ENCODE results near the gene E2F1.

E2F1 gene, protein sequence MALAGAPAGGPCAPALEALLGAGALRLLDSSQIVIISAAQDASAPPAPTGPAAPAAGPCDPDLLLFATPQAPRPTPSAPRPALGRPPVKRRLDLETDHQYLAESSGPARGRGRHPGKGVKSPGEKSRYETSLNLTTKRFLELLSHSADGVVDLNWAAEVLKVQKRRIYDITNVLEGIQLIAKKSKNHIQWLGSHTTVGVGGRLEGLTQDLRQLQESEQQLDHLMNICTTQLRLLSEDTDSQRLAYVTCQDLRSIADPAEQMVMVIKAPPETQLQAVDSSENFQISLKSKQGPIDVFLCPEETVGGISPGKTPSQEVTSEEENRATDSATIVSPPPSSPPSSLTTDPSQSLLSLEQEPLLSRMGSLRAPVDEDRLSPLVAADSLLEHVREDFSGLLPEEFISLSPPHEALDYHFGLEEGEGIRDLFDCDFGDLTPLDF

DNA sequence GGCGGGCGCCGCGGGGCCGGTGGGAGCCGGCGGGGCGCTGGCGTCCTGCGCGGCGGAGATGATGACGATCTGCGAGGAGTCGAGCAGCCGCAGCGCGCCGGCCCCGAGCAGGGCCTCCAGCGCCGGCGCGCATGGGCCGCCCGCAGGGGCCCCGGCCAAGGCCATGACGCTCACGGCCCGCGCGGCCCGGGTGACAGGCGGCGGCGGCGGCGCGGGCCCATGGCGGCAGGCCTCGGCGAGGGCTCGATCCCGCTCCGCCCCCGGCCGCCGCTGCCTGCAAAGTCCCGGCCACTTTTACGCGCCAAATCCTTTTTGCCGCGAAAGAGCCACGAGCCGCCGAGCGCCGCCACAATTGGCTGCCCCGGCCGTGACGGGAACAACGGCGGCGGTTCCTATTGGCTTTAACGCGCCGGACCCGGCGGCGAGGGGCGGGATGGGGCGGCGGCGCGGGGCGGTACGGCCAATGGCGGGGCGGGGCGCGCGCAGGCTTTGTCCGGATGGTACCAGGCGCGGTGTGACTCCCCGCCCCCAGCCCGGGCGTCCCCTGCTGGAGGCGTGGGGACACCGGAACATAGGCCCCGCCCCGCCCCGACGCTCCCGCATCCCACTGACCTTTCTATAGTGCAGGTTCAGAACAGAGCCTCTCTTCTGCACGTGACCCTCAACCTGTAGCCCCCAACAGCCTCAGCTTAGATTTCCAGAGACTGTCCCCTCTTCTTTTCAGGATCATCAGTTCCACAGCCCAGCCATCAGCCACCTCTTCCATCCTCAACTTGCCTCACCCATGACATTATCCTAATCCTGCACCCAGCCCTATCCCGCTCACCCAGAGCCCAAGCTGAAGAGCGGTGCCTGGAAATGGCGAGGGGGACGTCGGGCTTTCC, at the start of gene E2F1:
Gene E2F1 (minus strand): TSS at position 286 of the 884 bp plus-strand sequence. CDS start 121 bp downstream, at position 165.
- DNase-seq (ENCODE audit: low read depth): peak; percentile 98

DNA sequence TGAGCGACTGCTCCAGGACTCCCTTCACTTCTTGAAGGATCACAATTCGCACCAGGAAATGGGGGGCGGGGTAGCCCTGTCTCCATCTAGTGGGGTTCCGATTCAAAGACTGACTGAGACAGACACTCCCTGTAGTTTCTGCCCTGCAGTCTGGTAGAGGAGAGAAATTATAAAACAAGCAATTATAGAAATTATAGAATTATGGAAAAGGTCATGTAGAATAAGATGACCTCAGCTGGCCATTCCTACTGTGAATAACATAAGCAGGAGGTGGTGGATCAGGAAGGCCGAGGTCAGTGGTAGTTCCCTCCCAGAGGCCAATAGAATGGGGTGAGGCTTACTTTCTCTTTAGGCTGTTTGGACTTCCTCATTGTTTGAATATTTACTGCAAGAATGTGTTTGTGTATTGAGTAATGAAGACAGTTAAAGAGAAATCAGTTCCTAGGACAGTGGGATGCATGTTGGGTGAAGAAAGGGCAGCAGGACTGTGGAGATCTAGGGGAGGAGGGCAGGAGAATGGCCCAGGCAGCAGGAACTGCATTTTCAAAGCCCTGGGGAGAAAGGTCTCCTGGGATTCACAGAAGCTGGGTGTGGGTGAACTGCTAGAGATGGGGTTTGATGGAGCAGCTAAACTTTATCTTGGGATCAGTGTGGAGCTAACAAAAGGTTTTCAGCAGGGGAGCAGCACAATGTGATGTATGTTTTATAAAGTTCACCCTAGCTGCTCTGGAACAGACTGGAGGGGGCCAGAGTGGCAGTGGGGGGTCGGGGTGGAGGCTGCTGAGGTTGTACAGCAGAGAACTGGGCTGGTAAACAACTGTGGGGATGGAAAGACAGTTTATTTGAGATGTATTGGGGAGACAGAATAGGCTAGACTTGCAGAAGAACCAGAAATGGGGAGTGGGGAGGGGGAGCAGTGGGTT, 47.7 kb upstream of the E2F1 start:
- peak; percentile 79 for DNase-seq (ENCODE audit: low read depth)

DNA sequence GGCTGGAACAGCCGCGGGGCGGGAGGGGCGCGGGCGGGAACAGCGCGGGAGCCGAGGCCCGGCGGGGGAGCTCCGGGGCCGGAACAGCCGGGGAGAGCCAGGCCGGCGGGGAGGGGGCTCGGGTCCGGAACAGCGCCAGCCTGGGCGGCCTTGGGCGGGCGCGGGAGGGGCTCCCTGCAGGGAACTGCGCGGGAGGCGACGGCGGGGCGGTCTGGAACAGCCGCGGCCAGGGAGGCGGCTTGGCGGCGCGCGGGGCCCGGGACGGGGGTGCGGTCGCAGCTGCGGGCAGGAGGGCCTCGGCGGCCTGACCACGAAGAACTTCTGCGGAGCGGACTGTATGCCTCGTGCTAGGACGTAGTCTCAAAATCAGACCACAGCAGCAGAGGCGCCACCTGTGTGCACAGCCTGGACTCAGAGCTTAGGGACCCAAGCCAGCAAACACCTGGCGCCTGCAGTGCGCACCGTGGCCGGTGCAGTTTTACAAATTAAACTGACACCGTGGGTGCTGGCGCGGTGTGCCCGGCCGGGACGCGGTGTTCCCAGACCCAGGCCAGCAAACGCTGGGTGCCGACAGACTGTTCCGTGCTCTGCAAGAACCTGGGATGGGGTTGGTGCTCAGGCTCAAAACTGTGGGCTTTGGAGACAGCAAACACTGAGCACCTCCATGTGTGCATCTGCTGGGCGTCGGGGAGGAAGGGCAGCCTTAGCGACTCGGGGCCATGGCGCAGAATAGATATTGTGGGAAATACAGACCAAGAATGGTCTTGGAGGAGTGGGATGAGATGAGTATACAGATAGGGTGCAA, 46.2 kb upstream of the E2F1 start:
- DNase-seq (ENCODE audit: low read depth): peak; percentile 86

DNA sequence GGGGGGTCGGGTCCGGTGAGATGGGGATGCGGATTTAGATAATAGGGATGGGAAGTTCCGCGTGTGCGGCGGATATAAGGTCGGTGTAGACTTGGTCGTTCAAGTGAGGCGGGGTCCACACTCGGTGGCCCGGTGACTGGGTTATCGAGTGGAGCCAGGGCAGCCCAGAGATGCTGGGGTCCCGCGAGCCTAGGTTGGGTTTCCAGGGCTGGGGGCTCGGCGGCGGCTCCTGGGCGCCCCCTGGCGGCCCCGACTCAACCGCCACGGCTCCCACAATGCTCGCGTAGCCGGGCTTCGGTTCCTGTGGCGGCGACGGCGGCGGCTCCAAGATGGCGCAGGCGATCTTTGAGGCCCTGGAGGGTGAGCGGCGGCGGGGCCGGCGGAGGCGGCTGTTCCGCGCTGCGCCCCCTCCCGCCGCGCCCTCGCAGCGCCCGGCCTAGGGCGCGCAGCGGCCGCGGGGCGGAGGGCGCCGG, 45.5 kb upstream of the E2F1 start, which contains the start of gene ZNF341:
Gene ZNF341 (plus strand): TSS at position 304 of the 473 bp plus-strand sequence. CDS start 26 bp downstream, at position 330.
- DNase-seq (ENCODE audit: low read depth): peak; percentile 92

DNA sequence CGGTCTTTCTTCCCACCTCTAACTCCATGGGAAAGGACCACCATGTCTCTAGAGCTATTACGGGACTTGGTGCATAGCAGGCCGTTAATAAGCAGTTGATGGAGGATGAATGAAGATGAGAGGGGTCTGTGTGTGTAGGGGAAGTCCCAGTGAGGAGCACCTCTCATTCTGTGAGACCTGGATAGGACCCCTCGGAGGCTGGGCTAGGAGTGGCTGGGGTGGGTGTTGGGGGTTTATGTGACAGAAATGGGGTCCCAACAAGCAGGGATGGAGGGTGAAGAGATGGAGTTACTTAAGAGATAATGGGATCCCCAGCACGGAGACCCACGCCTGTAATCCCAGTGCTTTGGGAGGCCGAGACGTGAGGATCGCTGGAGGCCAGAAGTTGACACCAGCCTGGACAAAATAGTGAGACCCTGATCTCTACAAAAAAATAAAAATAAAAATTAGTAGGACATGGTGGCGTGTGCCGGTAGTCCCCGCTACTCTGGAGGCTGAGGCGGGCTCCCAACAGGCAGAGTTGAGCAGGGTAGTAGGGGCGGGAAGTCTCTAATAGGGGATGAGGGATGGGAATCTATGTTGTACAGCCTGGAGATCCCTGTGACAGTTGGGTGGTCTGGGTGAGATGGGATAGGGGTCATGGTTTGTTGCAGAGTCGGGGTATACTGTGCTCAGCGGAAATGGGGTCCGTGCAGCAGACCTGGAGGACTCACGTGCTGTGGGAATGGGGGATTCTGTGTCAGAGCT, 44.9 kb upstream of the E2F1 start:
- DNase-seq (ENCODE audit: low read depth): no peak

DNA sequence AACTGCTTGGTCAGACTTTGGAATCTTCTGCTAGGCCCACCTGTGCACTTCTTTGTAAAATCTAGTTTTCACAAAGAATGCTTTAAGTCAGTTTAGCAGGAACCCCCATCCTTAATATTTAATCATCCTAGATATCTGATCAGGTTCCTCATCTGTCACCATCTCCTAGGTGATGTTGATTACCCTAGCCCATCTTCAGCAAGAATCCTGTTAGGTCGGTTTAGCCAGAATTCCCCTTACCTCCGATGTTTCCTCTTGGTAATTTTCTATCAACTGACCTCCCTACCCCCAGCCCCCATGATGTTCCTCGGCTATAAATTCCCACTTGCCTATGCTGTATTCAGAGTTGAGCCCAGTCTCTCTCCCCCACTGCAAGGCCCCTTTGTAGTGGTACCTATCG, 42.9 kb upstream of the E2F1 start:
- no peak for DNase-seq (ENCODE audit: low read depth)

DNA sequence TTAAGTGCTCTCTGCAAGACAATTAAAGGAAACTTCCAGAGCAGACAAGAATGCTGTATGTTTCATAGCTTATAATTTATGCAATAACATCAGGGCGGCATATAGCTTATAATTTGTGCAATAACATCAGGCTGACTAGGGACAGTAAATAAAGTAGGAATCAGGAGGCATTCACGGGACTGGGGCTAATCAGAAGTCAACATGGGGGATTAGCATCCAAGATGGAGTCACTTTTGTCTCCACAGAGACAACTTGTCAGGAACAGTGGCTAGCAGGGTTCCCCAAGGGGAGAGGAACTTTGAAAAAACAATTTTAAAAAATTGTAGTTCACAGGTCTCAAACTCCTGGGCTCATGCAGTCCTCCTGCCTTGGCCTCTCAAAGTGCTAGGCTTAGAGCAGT, 42.3 kb upstream of the E2F1 start:
- no peak for DNase-seq (ENCODE audit: low read depth)

DNA sequence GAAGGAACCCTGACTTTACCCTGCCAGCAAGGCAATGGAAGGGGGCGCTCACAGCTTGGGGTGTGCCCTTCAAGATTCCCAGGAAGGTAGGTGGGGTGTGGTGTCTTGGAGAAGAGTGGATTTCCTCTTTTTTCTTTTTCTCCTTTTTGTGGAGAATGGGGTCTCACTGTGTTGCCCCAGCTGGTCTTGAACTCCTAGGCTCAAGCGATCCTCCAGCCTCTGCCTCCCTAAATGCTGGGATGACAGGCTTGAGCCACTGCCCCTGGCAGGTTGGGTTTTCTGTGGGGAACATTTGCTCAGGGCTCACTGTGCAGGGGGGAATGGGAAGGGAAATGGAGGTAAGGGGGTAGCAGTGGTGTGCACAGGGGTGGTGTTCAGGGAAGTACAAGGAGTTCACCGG, 41.6 kb upstream of the E2F1 start:
- DNase-seq (ENCODE audit: low read depth): no peak

DNA sequence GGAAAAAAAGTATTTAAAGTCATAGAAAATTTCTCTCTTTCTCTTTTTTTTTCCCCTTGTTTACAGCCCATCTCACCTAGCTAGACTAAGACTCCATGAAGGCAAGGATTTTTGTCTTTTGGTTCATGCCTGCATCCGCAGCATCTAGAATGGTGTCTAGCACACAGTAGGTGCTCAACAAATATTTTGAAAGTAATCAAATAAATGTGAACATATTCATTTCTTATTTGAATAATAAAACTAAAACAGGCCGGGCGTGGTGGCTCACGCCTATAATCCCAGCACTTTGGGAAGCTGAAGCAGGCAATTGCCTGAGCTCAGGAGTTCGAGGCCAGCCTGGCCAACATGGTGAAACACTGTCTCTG, 40.9 kb upstream of the E2F1 start:
- DNase-seq (ENCODE audit: low read depth): no peak

DNA sequence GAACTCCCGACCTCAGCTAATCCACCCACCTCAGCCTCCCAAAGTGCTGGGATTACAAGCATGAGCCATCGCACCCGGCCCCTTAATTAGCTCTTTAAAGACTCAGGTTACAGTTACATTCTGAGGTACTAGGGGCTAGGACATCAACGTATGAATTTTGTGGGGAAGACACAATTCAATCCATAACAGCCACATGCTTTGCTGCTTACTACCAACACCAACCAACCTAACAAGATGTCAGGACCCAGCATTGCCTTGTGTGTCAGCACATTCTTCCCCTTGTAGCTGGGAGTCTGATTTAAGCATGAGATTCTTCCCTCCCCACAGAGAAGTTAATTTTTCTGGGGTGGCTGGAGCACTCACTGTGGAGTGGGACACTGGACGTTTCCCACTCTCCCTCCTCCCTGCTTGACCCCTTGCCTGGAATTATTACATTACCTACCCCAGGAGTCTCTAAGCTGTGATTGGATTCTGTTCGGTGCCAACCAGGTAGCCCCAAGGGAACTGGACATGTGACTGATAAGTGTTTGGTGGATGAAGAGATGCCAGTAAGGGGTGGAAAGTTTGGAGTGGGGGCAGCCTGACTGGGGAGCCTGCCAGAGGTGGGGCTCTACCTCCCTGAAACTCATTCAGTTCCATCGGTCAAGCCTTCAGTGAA, 39.6 kb upstream of the E2F1 start:
- DNase-seq (ENCODE audit: low read depth): no peak

DNA sequence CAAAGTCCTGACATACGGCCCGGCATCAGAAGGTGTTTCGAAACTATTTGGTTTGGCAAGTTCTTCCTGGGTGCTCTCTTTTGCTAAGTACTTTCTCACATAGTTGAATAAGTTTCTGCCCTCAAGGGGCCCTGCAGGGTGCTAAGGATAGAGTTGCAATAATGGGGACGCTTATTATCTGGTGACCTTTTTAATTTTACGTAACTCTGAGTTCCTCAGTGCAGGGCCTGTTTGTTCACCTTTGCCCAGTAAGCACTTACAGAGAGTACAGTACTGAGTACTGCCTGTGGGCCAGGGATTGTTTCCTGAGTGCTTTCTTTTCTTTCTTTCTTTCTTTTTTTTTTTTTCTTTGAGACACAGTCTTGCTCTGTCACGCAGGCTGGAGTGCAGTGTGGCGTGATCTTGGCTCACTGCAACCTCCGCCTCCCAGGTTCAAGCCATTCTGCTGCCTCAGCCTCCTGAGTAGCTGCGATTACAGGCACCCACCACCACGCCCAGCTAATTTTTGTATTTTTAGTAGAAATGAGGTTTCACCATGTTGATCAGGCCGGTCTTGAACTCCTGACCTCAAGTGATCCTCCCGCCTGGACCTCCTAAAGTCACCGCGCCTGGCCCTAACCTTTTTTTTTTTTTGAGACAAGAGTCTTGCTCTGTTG, 38.4 kb upstream of the E2F1 start:
- DNase-seq (ENCODE audit: low read depth): no peak

DNA sequence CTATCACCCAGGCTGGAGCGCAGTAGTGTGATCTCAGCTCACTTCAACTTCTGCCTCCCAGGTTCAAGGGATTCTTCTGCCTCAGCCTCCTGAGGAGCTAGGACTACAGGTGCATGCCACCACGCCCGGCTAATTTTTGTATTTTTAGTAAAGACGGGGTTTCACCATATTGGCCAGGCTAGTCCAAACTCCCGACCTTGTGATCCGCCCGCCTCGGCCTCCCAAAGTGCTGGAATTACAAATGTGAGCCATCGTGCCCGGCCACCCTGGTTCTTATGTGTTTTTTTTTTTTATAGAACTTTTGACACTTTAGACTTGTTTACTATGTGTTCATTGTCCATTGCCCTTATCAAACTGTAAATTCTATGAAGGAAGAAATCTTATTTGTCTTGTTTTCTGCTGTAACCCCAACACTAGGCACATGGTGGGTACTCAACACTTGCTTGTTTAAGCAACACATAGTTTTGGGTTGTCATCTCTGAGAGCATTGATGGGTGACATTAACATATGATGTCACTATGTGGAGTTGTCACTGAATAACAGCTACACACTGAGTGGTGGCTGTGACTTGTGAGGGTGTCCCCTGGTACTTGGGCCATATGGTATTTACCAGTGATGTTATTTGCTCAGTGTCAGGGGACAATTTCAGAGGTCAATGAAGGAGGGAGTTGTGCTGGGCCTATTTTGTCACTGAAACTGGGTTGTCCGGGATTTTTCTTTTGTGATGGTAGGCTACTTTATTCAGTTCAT, 35.4 kb upstream of the E2F1 start:
- DNase-seq (ENCODE audit: low read depth): no peak

DNA sequence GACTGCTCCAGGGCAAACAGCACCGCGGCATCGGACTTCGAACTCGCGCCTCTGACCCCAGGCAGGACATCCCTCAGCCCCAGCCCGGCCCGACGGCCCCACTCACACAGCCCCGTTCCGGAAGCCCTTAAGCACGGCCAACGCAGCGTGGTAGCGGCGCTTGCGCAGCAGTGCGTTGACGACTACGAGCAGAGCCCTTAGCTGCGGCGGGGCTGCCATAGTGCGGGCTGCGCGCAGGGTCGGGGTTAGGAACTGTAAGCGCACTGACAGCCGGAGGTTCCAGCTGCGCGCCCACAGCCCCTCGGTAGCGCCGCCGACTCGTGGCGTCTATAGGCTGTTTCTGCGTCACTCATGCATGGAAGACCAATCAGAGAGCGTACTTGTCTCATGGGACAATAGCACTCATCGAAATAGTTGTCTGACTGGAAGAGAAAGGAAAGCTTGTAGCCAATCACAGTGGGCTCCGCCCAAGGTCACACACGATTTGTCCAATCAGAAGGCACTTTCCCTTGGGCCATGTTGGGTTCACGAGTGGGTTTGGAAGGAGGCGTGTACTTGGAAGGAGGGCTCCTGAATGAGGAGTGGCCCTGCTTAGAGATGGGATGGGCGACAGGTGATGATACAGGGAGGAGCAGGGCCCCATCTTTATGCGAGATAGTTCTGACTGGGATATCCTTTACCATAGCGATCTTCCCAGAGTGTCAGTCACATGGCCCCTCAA, 34.0 kb upstream of the E2F1 start, which contains the start of gene PXMP4:
Gene PXMP4 (minus strand): TSS at position 322 of the 721 bp plus-strand sequence. CDS start 103 bp downstream, at position 219.
- peak; percentile 99 for DNase-seq (ENCODE audit: low read depth)

DNA sequence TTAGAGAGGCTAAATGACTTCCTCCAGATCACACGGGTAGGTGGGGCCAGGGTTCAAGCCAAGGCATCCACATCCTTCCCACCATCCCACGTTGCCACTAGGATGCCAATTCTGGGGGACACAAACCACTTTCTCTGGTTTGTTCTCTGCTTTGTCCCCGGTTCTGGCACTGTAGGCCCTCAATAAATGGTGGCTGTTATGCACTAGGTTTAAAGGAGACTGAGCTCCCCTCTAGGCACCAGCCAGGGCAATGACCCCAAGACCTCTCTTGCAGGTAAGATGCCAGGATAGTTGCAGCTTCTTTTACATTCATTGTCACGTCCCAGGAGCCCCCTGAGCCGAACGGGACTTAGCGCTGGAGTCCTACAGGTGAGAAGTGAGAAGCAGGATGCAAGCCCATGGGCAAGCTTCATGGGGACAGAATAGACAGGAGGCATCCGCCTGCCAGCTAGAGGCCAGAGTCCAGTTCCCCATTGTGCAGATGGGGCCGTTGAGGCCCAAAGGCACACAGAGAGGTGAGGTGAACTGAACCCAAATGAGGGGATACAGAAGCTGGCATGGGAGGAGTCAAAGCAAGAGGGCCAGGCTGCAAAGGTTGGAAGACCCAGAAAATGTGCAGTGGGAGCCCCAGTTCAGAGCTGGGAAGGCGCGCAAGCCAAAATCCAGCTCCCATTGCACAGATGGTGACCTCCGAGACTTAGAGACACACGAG, 33.2 kb upstream of the E2F1 start:
- peak; percentile 22 for DNase-seq (ENCODE audit: low read depth)

DNA sequence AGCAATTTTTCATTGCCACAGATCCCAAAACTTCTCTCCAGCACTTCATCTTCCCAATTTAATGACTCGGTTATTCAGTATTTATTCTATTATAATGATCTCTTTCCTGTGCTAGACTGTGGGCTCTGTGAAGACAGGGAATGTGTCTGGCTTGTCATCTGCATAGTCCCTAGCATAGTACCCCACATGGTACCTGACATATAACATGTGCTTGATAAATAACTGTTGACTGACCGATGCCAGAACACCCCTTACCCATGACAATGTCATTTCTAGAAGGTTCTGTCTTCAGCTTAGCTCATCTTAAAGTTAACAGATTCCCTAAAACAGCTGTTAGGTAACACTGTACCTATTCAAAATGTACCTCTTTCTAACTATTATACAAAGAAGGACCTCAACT, 30.3 kb upstream of the E2F1 start:
- no peak for DNase-seq (ENCODE audit: low read depth)

DNA sequence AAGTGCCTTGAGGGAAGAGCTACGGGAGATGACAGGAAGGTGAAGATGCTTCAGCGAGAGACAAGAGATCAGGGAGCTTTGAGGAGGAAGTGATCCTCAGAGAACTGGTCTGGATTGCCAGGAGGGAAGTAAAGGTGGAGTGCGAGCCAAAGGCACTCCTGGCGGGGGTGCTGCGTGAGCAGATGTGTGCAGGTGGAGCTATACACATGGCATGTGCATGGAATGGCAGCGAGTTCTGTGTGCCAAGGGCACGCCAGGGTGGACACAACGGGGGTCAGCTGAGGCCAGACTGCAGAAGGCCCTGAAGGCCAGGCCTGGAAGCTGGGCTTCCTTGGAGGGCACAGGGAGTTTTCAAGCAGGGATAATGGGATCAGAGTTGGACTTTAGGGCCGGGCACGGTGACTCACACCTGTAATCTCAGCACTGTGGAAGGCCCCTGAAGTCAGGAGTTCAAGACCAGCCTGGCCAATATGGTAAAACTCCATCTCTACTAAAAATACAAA, 27.7 kb upstream of the E2F1 start:
- DNase-seq (ENCODE audit: low read depth): no peak

DNA sequence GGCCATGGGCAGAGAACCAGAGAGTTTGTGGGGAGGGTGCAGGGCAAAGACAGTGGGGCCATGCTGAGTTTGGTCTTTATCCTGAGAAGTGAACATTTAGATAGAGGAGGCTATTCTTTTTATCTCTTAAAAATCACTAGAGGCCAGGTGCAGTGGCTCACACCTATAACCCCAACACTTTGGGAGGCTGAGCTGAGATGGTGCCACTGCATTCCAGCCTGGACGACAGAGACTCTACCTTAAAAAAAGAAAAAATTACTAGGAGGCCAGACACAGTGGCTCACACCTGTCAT, 25.2 kb upstream of the E2F1 start:
- DNase-seq (ENCODE audit: low read depth): no peak

Data from ELR (cell line).